HepG2 (cell line): ENCODE results near the gene TXNRD3.

Source experiments
- AFF4 ChIP-seq: sonication (generic); formaldehyde crosslinking; IDR thresholded peaks from 2 replicates; pipeline ENCODE4 v1.4.0; 2020; ENCODE audit warnings: missing genetic modification reagents
- ATF6 ChIP-seq: sonication (generic); formaldehyde crosslinking; conservative IDR thresholded peaks from 2 replicates; pipeline ENCODE4 v1.4.0; 2020; ENCODE audit warnings: missing genetic modification reagents
- BATF2 ChIP-seq: sonication (generic); formaldehyde crosslinking; IDR thresholded peaks from 2 replicates; pipeline ENCODE4 v1.8.0; 2022; ENCODE audit warnings: mild to moderate bottlenecking, missing genetic modification reagents, moderate library complexity
- FOXK2 ChIP-seq: fragments of 450-650 bp; IDR thresholded peaks from 2 replicates; pipeline ENCODE4 v1.6.1; 2016
- GATAD2A ChIP-seq: IDR thresholded peaks from 2 replicates; pipeline ENCODE4 v1.6.1; 2016
- NR2F1 ChIP-seq, 2 experiments: fragments of 450-650 bp in 1 of 2; formaldehyde crosslinking in 1 of 2; IDR thresholded peaks; 2 replicates each; pipeline versions ENCODE4 v1.5.0 to v1.6.1; 2016 to 2020; ENCODE audit warnings: mild to moderate bottlenecking in 1 of 2, missing compliant biosample characterization in 1 of 2, missing genetic modification reagents in 1 of 2, moderate library complexity in 1 of 2
- POLR2A ChIP-seq, 2 experiments: IDR thresholded peaks; 2 replicates each; pipeline ENCODE4 v1.6.1; 2011; ENCODE audit warnings: low read depth in 2 of 2, low read length in 2 of 2, mild to moderate bottlenecking in 1 of 2, moderate library complexity in 1 of 2; ENCODE audit not compliant: insufficient read depth in 1 of 2
- POLR2AphosphoS5 ChIP-seq: IDR thresholded peaks from 2 replicates; pipeline ENCODE4 v1.6.1; 2012; ENCODE audit warnings: low read depth, low read length
- REST ChIP-seq, 2 experiments: IDR thresholded peaks; 2 replicates each; pipeline ENCODE4 v1.6.1; 2011 to 2012; ENCODE audit warnings: low read length in 2 of 2, borderline replicate concordance in 1 of 2, low read depth in 1 of 2, mild to moderate bottlenecking in 1 of 2, moderate library complexity in 1 of 2
- ZNF138 ChIP-seq: sonication (generic); formaldehyde crosslinking; IDR thresholded peaks from 2 replicates; pipeline ENCODE4 v1.5.0; 2020; ENCODE audit warnings: mild to moderate bottlenecking, low read depth, missing genetic modification reagents
- ZNF530 ChIP-seq: sonication (generic); formaldehyde crosslinking; IDR thresholded peaks from 2 replicates; pipeline ENCODE4 v1.5.0; 2020; ENCODE audit warnings: low read depth, mild to moderate bottlenecking, missing genetic modification reagents
- ZNF577 ChIP-seq: sonication (generic); formaldehyde crosslinking; IDR thresholded peaks from 2 replicates; pipeline ENCODE4 v1.4.0; 2020; ENCODE audit warnings: mild to moderate bottlenecking, low read depth, missing genetic modification reagents, borderline replicate concordance

DNA sequence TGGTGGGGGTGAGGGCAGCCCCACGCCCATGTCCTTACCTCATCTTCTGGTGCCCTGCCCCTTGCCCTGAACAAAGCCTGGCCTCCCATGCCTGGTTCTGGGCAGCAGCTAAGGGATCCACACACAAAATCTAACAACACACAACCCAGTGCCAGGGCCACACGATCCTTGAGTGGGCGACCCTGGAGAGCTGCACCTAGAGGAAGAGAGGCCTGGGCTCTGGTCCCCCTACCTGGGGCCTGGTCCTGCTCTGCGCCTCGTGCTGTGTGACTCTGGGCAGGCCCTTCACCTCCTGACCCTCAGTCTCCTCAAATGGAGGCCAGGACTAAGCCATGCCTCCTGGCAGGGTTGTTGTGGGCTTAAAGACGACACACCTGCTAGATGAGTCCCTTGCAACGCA is 76.2 kb downstream of the TXNRD3 start:
- TF ChIP-seq ATF6 (CRISPR knock-in tag), result no peak
- TF ChIP-seq FOXK2, result no peak
- no peak for TF ChIP-seq BATF2 (CRISPR knock-in tag)
- no peak for TF ChIP-seq NR2F1 (CRISPR knock-in tag; IDR thresholded peaks at IDR 0.05)
- no peak for TF ChIP-seq ZNF138 (CRISPR knock-in tag)
- no peak for TF ChIP-seq AFF4 (CRISPR knock-in tag)
- TF ChIP-seq POLR2AphosphoS5, result no peak
- no peak for TF ChIP-seq ZNF530 (CRISPR knock-in tag)
- TF ChIP-seq ZNF577 (CRISPR knock-in tag), result no peak
- TF ChIP-seq GATAD2A (CRISPR knock-in tag), result no peak
- no peak for TF ChIP-seq REST (IDR thresholded peaks at IDR 0.05; ENCODE audit: borderline replicate concordance in 1 of 2, low read depth in 1 of 2, low read length in 2 of 2)
- no peak for TF ChIP-seq POLR2A (IDR thresholded peaks at IDR 0.05; ENCODE audit: insufficient read depth in 1 of 2, low read depth in 2 of 2, low read length in 2 of 2)
